Loucy (cell line): ENCODE results near the gene CELSR2.

Source experiments
- H2AFZ ChIP-seq: fragments of 200-600 bp; sonication (generic); 2 replicates; pipeline ENCODE4 v1.6.0; 2016; ENCODE audit warnings: antibody characterized with exemption, mild to moderate bottlenecking, low read length, moderate library complexity
- H3F3A ChIP-seq: fragments of 200-600 bp; 2 replicates; pipeline ENCODE4 v1.6.0; 2016; ENCODE audit warnings: antibody characterized with exemption, low read depth, mild to moderate bottlenecking
- H3K27me3 ChIP-seq: fragments of 200-600 bp; sonication (generic); 2 replicates; pipeline ENCODE4 v1.6.1; 2014; ENCODE audit warnings: low read length, mild to moderate bottlenecking; ENCODE audit not compliant: insufficient read depth, poor library complexity, severe bottlenecking
- H3K36me3 ChIP-seq: fragments of 200-600 bp; sonication (generic); 2 replicates; pipeline ENCODE4 v1.6.1; 2016; ENCODE audit warnings: low read length; ENCODE audit not compliant: insufficient read depth
- H3K4me1 ChIP-seq: fragments of 200-600 bp; sonication (generic); 2 replicates; pipeline ENCODE4 v1.5.1; 2014; ENCODE audit warnings: low read length, mild to moderate bottlenecking; ENCODE audit not compliant: insufficient read depth, poor library complexity, severe bottlenecking
- H3K4me2 ChIP-seq: fragments of 200-600 bp; sonication (generic); 2 replicates; pipeline ENCODE4 v1.6.0; 2014; ENCODE audit warnings: antibody characterized with exemption, low read length, low read depth, mild to moderate bottlenecking; ENCODE audit not compliant: poor library complexity, severe bottlenecking
- H3K4me3 ChIP-seq: fragments of 200-600 bp; sonication (generic); 2 replicates; pipeline ENCODE4 v1.5.1; 2014; ENCODE audit warnings: low read length, mild to moderate bottlenecking, mixed read lengths; ENCODE audit not compliant: poor library complexity, severe bottlenecking
- H3K79me2 ChIP-seq: fragments of 200-600 bp; sonication (generic); 2 replicates; pipeline ENCODE4 v1.6.1; 2014; ENCODE audit warnings: low read length; ENCODE audit not compliant: insufficient read depth
- H3K9ac ChIP-seq: fragments of 200-600 bp; sonication (generic); 2 replicates; pipeline ENCODE4 v1.6.0; 2014; ENCODE audit warnings: mild to moderate bottlenecking, low read depth, low read length, moderate library complexity; ENCODE audit not compliant: poor library complexity, severe bottlenecking
- H3K9me2 ChIP-seq: fragments of 200-600 bp; sonication (generic); replicated peaks from 2 replicates; pipeline ENCODE4 v1.6.1; 2016; ENCODE audit warnings: low read depth, low read length, mixed read lengths
- H3K9me3 ChIP-seq: fragments of 200-600 bp; sonication (generic); 2 replicates; pipeline ENCODE4 v1.6.1; 2014; ENCODE audit warnings: mild to moderate bottlenecking, antibody characterized with exemption, low read length, low read depth; ENCODE audit not compliant: insufficient read depth
- H4K20me1 ChIP-seq: fragments of 200-600 bp; sonication (generic); 2 replicates; pipeline ENCODE4 v1.6.0; 2014; ENCODE audit warnings: antibody characterized with exemption, low read length, mild to moderate bottlenecking; ENCODE audit not compliant: insufficient read depth, poor library complexity, severe bottlenecking
- EZH2phosphoT487 ChIP-seq: fragments of 200-600 bp; IDR thresholded peaks from 2 replicates; pipeline ENCODE4 v1.6.1; 2018; ENCODE audit warnings: antibody characterized with exemption, mild to moderate bottlenecking, moderate library complexity, borderline replicate concordance
- TF ChIP-seq, protein P1 (sequence below): fragments of 200-600 bp; sonication (generic); conservative IDR thresholded peaks from 2 replicates; pipeline ENCODE4 v1.5.1; 2014; ENCODE audit warnings: mild to moderate bottlenecking, antibody characterized with exemption, low read length

CELSR2 gene

GRCh38 chr1:109280862-109281261 lies 31.5 kb downstream of the CELSR2 start:
- peak overlapping the region; percentile 86 for H3K4me3 ChIP-seq
- H3K4me2 ChIP-seq = peak overlapping the region; percentile 94
- no peak overlapping the region for H2AFZ ChIP-seq
- H3K27me3 ChIP-seq = no peaks in the 10 kb centered on the region
- no peaks in the 10 kb centered on the region for H3K36me3 ChIP-seq
- peaks cover 35% of the 10 kb centered on the region for H3K79me2 ChIP-seq
- H3K9me3 ChIP-seq = no peaks in the 10 kb centered on the region
- H3K9ac ChIP-seq = peak overlapping the region; percentile 92
- H4K20me1 ChIP-seq = no peaks in the 10 kb centered on the region
- H3K9me2 ChIP-seq = no peaks in the 10 kb centered on the region
- H3F3A ChIP-seq = no peaks in the 10 kb centered on the region
- TF ChIP-seq, protein P1, sequence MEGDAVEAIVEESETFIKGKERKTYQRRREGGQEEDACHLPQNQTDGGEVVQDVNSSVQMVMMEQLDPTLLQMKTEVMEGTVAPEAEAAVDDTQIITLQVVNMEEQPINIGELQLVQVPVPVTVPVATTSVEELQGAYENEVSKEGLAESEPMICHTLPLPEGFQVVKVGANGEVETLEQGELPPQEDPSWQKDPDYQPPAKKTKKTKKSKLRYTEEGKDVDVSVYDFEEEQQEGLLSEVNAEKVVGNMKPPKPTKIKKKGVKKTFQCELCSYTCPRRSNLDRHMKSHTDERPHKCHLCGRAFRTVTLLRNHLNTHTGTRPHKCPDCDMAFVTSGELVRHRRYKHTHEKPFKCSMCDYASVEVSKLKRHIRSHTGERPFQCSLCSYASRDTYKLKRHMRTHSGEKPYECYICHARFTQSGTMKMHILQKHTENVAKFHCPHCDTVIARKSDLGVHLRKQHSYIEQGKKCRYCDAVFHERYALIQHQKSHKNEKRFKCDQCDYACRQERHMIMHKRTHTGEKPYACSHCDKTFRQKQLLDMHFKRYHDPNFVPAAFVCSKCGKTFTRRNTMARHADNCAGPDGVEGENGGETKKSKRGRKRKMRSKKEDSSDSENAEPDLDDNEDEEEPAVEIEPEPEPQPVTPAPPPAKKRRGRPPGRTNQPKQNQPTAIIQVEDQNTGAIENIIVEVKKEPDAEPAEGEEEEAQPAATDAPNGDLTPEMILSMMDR = no peak
- no peak for TF ChIP-seq EZH2phosphoT487
- H3K4me1 ChIP-seq = peaks cover 41% of the 10 kb centered on the region

- peak overlapping the region; percentile 94 for H3K4me2 ChIP-seq
- peak overlapping the region; percentile 86 for H3K4me3 ChIP-seq
- no peaks in the 10 kb centered on the region for H3F3A ChIP-seq
- H3K9me2 ChIP-seq = no peaks in the 10 kb centered on the region
- TF ChIP-seq, protein P1 = no peak
- TF ChIP-seq EZH2phosphoT487 = no peak
- H4K20me1 ChIP-seq = no peaks in the 10 kb centered on the region
- H3K4me1 ChIP-seq = peaks cover 41% of the 10 kb centered on the region
- no peaks in the 10 kb centered on the region for H3K27me3 ChIP-seq
- H3K9ac ChIP-seq = peak overlapping the region; percentile 92
- H3K9me3 ChIP-seq = no peaks in the 10 kb centered on the region
- no peaks in the 10 kb centered on the region for H3K36me3 ChIP-seq
- H2AFZ ChIP-seq = no peak overlapping the region; the same call in 1 of the 2 replicates
- H3K79me2 ChIP-seq = peaks cover 35% of the 10 kb centered on the region
Observed at GRCh38 chr1:109281680-109282496, 32.5 kb downstream of the CELSR2 start.

DNA sequence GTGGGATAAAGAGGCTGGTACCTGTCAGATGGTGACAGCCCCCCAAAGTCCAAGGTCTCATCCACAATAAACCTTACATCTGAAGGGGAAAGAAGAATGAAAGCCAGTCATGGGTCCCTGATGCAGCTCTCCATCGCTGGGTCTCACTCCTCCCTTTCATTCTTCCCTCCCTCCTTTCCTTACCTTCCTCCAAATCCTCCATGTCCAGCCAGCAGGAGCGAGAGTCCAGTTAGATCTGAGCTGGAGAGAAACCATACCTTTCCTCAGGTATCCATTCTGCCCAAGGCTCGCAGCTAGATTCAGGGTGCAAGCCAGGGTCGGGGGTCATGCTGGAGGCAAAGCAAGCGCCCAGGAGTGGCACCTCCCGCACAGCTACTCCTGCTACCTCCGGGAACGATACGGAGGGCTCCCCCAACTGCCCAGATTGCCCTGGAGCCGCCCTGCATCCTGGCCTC lies 33.2 kb downstream of the CELSR2 start:
- no peaks in the 10 kb centered on the region for H4K20me1 ChIP-seq
- no peaks in the 10 kb centered on the region for H3K9me3 ChIP-seq
- H3K79me2 ChIP-seq = peaks cover 35% of the 10 kb centered on the region
- peak overlapping the region; percentile 94 for H3K4me2 ChIP-seq
- H3K27me3 ChIP-seq = no peaks in the 10 kb centered on the region
- H3K9ac ChIP-seq = peak overlapping the region; percentile 92
- H3K9me2 ChIP-seq = no peaks in the 10 kb centered on the region
- H3K4me1 ChIP-seq = peaks cover 38% of the 10 kb centered on the region
- H3K36me3 ChIP-seq = no peaks in the 10 kb centered on the region
- peak overlapping the region; percentile 86 for H3K4me3 ChIP-seq
- TF ChIP-seq, protein P1 = no peak
- no peak for TF ChIP-seq EZH2phosphoT487
- H3F3A ChIP-seq = no peaks in the 10 kb centered on the region
- peak overlapping the region; percentile 80 for H2AFZ ChIP-seq
